Measurements from ENCODE around the gene GRIN2C.

- TF ChIP-seq, protein P1, sequence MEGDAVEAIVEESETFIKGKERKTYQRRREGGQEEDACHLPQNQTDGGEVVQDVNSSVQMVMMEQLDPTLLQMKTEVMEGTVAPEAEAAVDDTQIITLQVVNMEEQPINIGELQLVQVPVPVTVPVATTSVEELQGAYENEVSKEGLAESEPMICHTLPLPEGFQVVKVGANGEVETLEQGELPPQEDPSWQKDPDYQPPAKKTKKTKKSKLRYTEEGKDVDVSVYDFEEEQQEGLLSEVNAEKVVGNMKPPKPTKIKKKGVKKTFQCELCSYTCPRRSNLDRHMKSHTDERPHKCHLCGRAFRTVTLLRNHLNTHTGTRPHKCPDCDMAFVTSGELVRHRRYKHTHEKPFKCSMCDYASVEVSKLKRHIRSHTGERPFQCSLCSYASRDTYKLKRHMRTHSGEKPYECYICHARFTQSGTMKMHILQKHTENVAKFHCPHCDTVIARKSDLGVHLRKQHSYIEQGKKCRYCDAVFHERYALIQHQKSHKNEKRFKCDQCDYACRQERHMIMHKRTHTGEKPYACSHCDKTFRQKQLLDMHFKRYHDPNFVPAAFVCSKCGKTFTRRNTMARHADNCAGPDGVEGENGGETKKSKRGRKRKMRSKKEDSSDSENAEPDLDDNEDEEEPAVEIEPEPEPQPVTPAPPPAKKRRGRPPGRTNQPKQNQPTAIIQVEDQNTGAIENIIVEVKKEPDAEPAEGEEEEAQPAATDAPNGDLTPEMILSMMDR (IDR thresholded peaks at IDR 0.05) = no peak
- TF ChIP-seq ZFX (IDR thresholded peaks at IDR 0.05; ENCODE audit: borderline replicate concordance) = no peak
Observed at GRCh38 chr17:74806334-74806733, 53.4 kb downstream of the GRIN2C start.

All from 22Rv1 (cell line).